ENCODE results near the gene BTF3.
A peak's percentile ranks its signal among the peaks of the same experiment; 100 is the strongest.

BTF3 gene

DNA sequence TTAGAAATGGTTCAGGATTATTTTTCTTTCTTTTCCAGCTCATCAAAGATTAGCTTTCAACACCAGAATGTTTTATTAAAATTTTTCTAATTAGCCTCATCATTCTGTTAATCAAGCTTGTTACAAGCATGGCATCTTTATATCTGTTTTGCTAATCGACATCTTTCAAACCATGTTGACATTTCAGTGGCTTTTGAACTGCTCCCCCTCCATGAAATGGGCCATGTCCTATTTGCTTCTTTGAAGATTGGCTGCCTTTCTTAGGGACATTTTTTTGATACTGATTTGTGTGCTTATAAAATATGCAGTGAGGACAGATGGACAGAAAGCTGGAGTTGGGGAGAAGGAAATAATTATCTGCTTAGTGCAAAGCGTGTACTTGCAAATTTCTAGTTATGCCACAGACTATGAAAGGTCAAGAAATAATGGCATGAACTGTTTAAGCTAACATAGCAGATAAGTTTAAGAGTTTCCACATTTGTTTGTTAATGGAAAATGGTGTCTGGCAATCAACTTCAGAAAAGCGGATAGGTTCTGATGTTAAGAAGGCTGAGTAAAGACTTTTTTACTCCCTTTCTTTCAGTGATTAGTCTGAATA is 27.5 kb downstream of the BTF3 start:
- no peak for DNase-seq

DNA sequence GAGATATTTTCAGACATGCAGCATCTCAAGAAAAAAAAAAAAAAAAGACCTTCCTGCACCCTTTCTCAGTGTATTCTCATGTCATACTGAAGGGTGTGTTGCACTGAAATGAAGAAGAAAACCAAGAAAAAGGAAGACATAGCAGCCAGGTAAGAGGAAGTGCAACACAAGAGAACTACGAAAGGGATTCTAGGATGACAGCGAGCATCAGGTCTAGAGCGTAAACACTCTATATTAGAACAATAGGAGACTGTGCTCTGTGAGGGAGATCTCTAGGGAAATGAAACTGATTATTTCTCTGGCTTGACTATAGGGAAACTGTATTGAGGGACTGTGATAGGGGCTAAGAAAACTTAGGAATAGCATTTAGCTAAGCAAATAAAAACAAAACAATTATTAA is 30.0 kb downstream of the BTF3 start:
- no peak for DNase-seq

DNA sequence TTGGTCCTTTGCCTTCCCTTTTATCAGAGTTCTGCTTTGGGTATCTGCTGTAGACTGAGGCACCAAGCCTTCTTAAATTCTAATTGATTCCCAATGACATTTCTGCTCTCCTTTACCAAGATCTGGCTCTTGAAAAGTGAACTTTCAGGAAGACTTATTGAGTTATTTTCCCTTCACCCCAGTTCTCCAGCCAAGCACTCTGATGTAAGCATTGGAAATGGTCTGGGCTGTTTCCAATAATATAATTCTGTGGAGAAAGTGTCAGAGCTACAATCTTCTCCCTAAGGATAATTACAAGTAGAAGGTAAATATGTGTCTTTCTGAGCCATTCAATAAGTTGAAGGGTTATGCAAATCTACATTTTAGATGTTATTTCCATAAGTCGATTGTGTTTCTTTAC is 30.8 kb downstream of the BTF3 start:
- no peak for DNase-seq

DNA sequence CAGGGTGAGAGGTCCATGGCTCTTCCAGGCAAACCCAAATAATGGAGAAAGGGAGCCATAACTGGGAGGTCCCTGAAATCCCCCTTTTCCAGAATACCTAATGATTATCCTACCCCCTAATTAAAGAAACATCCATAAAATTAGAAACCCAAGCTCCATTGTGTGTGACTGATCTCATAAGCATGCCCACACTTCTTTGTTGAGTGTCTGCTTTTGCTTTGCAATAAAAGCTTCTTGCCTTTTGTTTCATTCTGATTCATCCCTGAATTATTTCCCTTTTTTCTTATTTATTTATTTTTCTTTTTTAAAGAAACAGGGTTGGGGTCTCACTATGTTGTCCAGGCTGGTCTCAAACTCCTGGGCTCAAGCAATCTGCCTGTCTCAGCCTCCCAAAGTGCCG is 33.1 kb downstream of the BTF3 start:
- DNase-seq, result no peak

DNA sequence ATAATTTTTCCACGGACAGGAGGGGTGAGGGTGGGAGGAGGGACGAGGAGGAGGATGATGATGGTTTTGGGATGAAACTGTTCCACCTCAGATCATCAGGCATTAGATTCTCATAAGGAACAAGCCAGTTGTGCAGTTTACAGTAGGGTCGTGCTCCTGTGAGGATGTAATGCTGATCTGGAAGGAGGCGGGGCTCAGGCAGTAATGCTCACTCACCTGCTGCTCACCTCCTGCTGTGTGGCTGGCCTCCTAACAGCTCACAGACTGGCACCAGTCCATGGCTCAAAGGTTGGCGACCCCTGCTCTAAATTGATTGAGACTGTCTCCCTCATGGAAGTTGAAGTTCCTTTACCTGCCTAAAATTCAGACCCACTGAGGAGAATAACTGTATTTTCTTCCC is 34.0 kb downstream of the BTF3 start:
- DNase-seq, result no peak

DNA sequence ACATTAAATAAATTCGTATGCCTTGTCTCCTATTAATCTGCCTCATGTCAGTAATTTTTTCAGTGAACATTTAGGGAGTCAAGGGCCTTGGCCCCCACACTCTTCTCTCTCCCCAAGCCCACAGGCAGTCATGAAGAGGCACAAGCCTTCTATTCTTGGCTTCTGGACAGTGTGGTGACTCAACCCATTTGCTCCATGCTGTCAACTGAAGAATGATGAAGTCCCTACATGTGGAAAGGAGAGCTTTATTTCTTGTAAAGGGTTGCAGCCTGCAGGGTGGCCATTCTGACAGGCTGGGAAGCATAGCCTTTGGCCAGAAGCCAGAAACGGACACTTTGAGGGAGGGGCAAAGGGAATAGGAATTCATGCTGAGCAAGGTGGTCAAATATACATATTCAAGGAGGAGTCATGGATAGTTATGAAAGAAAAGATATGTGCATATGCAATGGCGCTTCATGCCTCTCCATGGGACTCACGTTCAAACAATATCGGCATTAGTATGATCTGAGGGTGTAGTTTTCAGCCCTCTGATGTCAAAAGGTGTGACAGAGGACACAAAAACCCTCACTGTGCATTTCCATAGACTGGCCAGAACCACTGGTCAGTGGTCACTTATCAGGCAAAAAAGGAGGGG is 35.9 kb downstream of the BTF3 start:
- no peak for DNase-seq

DNA sequence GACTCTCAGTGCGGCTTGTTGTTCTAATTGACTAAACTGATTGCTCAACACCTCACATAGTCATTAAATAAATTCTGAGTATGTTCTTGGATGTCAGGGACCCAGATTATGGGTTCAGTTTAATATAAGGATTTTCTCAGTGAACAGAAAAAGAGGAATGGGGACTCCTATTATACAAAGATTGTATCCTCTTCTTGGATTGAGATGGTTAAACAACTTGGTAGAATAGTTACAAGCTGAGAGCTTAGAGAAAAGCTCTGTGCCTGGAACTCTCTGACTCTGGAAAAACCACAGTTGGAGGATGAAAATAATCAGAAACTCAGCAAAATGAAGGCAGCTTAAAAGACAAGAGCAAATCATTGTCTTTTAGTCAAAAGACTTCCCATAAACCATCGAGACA is 36.7 kb downstream of the BTF3 start:
- no peak for DNase-seq

DNA sequence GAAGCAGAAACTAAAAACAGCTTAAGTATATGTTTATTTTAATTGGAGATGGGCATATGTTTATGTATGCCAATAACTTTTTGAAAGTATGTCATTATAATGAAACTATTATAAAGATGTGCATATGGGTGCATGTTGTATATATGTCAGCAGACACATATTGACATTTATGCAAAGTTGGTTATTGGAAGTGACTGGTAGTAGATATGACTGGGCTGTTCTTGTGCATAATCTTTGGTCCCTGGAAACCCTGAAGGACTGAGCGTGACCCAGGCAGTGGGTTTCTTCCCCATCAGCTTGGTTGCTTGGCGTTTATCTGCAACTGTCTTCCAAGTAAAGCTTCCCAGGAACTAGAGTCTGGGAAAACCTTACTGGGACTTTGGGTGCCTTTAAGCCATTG is 41.5 kb downstream of the BTF3 start:
- no peak for DNase-seq

DNA sequence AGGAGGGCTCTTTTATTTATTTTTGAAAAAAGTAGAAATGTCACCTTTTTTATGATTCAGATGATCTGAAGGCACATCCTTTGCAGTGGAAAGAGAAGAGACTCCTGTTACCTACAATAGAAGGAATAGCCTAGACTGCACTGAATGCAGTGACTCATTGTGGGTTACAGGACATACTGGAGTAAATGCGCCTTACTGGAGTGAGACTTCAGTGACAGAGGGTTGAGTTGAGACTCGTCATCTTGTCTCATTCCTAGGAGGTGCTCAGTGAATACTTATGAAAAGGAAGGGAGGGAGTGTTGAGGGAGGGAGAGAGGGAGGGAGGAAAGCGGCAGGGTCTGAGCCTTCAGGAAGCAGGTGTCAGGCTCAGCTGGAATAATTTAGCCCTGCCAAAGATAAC is 42.0 kb downstream of the BTF3 start:
- DNase-seq, result no peak

DNA sequence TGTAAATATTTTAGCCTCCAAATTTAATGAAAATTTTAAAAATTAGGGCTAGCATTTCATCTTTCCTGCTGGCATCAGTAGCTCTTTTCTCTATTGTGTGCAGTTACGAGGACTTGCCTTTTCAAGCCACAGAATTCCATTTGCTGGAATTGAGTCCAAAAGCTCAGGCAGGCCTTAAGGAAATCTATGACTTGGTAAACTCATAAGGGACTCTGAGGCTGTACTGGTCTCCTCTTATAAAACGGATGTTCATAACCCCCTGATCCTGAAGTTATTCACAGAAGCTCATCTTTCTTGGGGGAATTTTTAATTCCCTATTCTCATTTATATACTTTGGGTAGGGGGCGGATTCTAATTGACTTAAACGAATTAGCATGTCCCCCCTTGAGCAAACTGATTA is 43.8 kb downstream of the BTF3 start:
- DNase-seq, result no peak

DNA sequence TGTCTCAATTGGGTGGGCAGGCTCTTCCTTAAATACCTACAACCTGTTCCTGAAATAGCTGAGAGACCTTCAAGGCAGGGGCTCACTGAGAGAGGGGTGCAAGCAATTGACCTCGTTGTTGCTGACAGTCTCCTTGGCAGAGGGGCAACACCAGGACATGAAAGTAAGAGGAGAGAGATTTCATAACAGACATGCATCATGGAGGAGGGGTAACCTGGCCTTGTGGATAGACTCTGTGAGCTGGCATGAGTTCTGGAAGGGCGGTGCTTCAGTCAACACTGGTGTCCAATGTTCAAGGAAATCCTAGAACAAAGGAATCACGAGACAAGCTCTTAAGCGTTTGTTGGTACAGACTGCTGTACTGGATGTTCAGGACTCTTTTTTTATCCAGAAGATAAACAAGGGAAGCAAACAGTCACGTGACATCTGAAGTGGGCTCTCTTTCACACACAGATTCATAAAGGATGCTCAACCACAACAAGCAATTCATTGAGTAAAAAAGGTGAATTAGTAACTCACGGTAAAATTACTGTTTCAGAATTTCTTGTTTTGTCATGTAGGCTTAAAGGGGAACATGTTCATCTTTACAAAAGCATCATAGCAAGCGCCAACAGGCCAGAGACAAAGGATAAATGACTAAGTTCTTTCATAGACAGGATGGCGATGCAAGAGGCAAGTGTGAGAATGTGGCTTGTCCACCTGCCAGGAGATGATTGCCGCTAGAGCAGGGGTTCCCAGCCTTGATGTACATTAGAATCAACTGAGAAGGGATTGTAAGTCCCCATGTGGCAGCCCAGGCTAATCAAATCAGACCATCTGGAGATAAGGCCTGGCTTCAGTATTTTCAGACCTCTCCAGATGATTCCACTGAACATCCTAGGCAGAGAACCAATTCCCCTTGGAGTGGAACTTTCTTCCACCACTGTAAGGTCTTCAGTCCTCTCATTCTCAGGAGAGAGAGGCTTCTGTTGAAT is 46.5 kb downstream of the BTF3 start:
- peak; percentile 81 to 82 for DNase-seq

DNA sequence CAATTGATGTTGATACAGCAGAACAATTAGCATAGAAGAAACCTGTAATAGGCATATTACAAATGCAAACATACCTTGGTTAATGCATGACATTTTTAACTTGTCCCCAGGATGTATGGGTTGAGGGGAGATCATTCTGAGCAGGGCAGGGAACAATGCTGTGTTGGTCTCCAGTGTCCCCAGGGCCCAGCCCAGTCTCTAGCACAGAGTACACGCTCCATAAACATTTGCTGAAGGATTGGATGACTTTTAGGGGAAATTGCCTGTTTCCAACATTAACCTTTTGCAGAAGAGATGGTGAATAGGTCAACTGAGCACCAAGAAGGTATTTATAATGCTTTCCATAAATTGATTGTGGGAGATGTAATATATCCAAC is 47.1 kb downstream of the BTF3 start:
- DNase-seq, result no peak

DNA sequence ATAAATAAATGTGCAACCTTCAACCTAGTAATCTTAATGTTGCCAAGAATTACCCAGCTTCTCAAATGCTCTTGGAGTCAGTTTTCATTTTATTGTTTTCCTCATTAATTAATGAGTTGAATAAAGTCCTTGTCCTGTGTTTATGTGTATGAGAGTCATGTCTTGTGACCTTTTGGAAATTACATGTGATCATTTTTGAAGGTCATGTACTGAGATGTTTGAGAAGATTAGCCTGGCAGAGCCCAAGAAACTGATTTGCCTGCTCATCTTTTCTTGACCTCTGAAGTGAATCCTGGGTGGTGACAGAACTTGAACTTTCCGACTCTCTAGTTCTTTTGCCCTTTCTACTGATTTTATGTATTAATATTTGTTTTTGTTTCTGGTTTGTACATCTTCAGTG is 51.8 kb downstream of the BTF3 start:
- no peak for DNase-seq

DNA sequence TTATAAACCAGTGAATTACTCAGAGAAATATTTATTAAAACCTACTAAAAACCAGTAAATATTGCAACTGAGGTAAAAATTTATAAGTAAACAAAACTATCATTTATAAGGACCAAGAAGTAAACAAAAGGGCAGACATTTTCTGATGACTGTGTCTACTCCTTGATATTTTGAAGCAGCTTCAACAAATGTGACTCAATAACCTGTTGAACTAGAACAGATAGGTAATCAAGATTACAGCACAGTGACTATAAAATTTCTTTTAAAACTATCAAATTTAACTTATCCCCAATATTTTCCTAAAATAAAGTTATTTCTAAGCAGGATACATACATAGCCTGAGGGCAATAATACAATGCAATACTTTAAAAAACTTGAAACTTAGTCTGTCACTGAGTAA is 54.4 kb downstream of the BTF3 start:
- DNase-seq, result no peak
